Fibroblast of lung (primary cell): ENCODE results near the gene CAPN8. TPM values are rescaled to one million over a fixed set of nuclear protein-coding genes. Genes with fewer than 3 reads are reported as not detected.
A peak's percentile ranks its signal among the peaks of the same experiment; 100 is the strongest.

Source experiments
- DNase-seq, 2 donors: peaks; one replicate each; pipeline versions ENCODE4 v3.0.0 to v3.0.0-alpha.2; 2010; ENCODE audit warnings: low read depth in 2 of 2
- H2AFZ ChIP-seq: 2 replicates; pipeline ENCODE4 v1.5.1; 2012; ENCODE audit warnings: low read length, control low read depth, inconsistent platforms
- H3K27ac ChIP-seq: 2 replicates; pipeline ENCODE4 v1.5.1; 2011; ENCODE audit warnings: low read length, control low read depth; ENCODE audit not compliant: insufficient read depth
- H3K27me3 ChIP-seq: 2 replicates; pipeline ENCODE4 v1.5.1; 2011; ENCODE audit warnings: mild to moderate bottlenecking, low read length; ENCODE audit not compliant: control insufficient read depth, insufficient read depth
- H3K36me3 ChIP-seq: 2 replicates; pipeline ENCODE4 v1.5.1; 2011; ENCODE audit warnings: low read length; ENCODE audit not compliant: control insufficient read depth, insufficient read depth
- H3K4me1 ChIP-seq: 2 replicates; pipeline ENCODE4 v1.5.1; 2011; ENCODE audit warnings: low read length; ENCODE audit not compliant: control insufficient read depth, insufficient read depth; ENCODE audit errors: extremely low read depth
- H3K4me2 ChIP-seq: 2 replicates; pipeline ENCODE4 v1.5.1; 2011; ENCODE audit warnings: low read length, control low read depth; ENCODE audit not compliant: insufficient read depth; ENCODE audit errors: extremely low read depth
- H3K4me3 ChIP-seq, 4 experiments: fragments of 200-600 bp in 1 of 4; sonication (generic) in 1 of 4; replicated peaks in 1 of 4; 2 replicates each; pipeline ENCODE4 v1.5.1; 2011 to 2016; ENCODE audit warnings: low read length in 4 of 4, low read depth in 3 of 4, mild to moderate bottlenecking in 3 of 4, control low read depth in 2 of 4, inconsistent platforms in 1 of 4, mixed read lengths in 1 of 4; ENCODE audit not compliant: insufficient read depth in 1 of 4; ENCODE audit errors: control extremely low read depth in 1 of 4
- H3K79me2 ChIP-seq: 2 replicates; pipeline ENCODE4 v1.5.1; 2012; ENCODE audit warnings: mild to moderate bottlenecking, low read length, inconsistent platforms; ENCODE audit not compliant: control insufficient read depth, insufficient read depth
- H3K9ac ChIP-seq: 2 replicates; pipeline ENCODE4 v1.5.1; 2011; ENCODE audit warnings: mild to moderate bottlenecking, low read length, control low read depth; ENCODE audit not compliant: insufficient read depth
- H3K9me3 ChIP-seq: 2 replicates; pipeline ENCODE4 v1.5.1; 2012; ENCODE audit warnings: low read depth, low read length; ENCODE audit not compliant: control insufficient read depth, insufficient read depth
- H4K20me1 ChIP-seq: 2 replicates; pipeline ENCODE4 v1.5.1; 2011; ENCODE audit warnings: low read length; ENCODE audit not compliant: control insufficient read depth, insufficient read depth; ENCODE audit errors: extremely low read depth
- CTCF ChIP-seq, 2 donors: IDR thresholded peaks in 1 of 2; conservative IDR thresholded peaks in 1 of 2; 1 replicate in 1 of 2; 2 replicates in 1 of 2; pipeline ENCODE4 v1.5.1; 2011 to 2012; ENCODE audit warnings: low read length in 2 of 2, control low read depth in 1 of 2, inconsistent platforms in 1 of 2, low read depth in 1 of 2, mild to moderate bottlenecking in 1 of 2
- EZH2 ChIP-seq: IDR thresholded peaks from 2 replicates; pipeline ENCODE4 v1.5.1; 2012; ENCODE audit warnings: low read length, control low read depth, mild to moderate bottlenecking; ENCODE audit errors: missing control alignments
- polyA plus RNA-seq, 2 donors: library from polyadenylated mRNA; depleted of rRNA in 1 of 2; stranded (reverse) in 1 of 2; unstranded in 1 of 2; fragments of >200 nt; gene quantifications; 2 replicates each; pipeline ENCODE4 v1.2.1, GENCODE V29; 2011 to 2012; ENCODE audit warnings: missing spikeins in 1 of 2
- total RNA-seq: library from RNA; depleted of rRNA; stranded (reverse); fragments of >200 nt; gene quantifications from 2 replicates; pipeline ENCODE4 v1.2.1, GENCODE V29; 2014

CAPN8 gene
- total and polyA plus RNA-seq, 2 donors (not counting 1 experiment from before 2014, with no cell fraction given) = not detected

- Histone ChIP-seq H3K36me3 (no peaks in the 10 kb centered on the region), H3K9me3 (no peaks in the 10 kb centered on the region), H3K9ac (no peak overlapping the region), H4K20me1 (no peaks in the 10 kb centered on the region), H3K79me2 (no peaks in the 10 kb centered on the region), H3K27me3 (peaks cover 16% of the 10 kb centered on the region), H2AFZ (no peak overlapping the region), H3K4me2 (no peak overlapping the region), H3K4me1 (no peaks in the 10 kb centered on the region), H3K4me3 (no peak overlapping the region), H3K27ac (no peak overlapping the region)
- no peak for TF ChIP-seq CTCF (conservative IDR thresholded peaks at IDR 0.05 in 1 of 2, IDR thresholded peaks at IDR 0.05 in 1 of 2; ENCODE audit: low read depth in 1 of 2, low read length in 2 of 2)
- no peak for TF ChIP-seq EZH2
- DNase-seq = peak in 1 of 2 donors; percentile 17
These were observed 34.0 kb downstream of the CAPN8 start for GRCh38 chr1:223631473-223631872.

GRCh38 chr1:223629126-223629457, 36.4 kb downstream of the CAPN8 start:
- TF ChIP-seq EZH2 (no peak), CTCF (conservative IDR thresholded peaks at IDR 0.05 in 1 of 2, IDR thresholded peaks at IDR 0.05 in 1 of 2; ENCODE audit: low read depth in 1 of 2, low read length in 2 of 2) (no peak)
- DNase-seq = no peak
- H3K27me3 ChIP-seq = peaks cover 16% of the 10 kb centered on the region

GRCh38 chr1:223628233-223629125, 37.0 kb downstream of the CAPN8 start:
- DNase-seq = peak; percentile 7 to 25
- Histone ChIP-seq H3K4me1 (no peaks in the 10 kb centered on the region), H3K9me3 (no peaks in the 10 kb centered on the region), H3K9ac (no peak overlapping the region), H4K20me1 (no peaks in the 10 kb centered on the region), H3K27me3 (peaks cover 16% of the 10 kb centered on the region), H3K4me2 (no peak overlapping the region), H3K27ac (no peak overlapping the region), H3K4me3 (no peak overlapping the region), H3K79me2 (no peaks in the 10 kb centered on the region), H2AFZ (no peak overlapping the region), H3K36me3 (no peaks in the 10 kb centered on the region)
- TF ChIP-seq CTCF (conservative IDR thresholded peaks at IDR 0.05 in 1 of 2, IDR thresholded peaks at IDR 0.05 in 1 of 2; ENCODE audit: low read depth in 1 of 2, low read length in 2 of 2) = peak; percentile 32 to 50
- TF ChIP-seq EZH2 = no peak

More at GRCh38 chr1:223629126-223629457, 36.4 kb downstream of the CAPN8 start:
- Histone ChIP-seq H4K20me1 (no peaks in the 10 kb centered on the region), H3K4me3 (no peak overlapping the region), H3K27ac (no peak overlapping the region), H3K4me1 (no peaks in the 10 kb centered on the region), H3K9ac (no peak overlapping the region), H3K79me2 (no peaks in the 10 kb centered on the region), H2AFZ (no peak overlapping the region), H3K9me3 (no peaks in the 10 kb centered on the region), H3K36me3 (no peaks in the 10 kb centered on the region), H3K4me2 (no peak overlapping the region)
